ENCODE results near the gene INF2.

Gene INF2

GRCh38 chr14:104768437-104769323 is 79.3 kb downstream of the INF2 start:
- no peak overlapping the region for H3K4me3 ChIP-seq (ENCODE audit: low read depth, low read length)

DNA sequence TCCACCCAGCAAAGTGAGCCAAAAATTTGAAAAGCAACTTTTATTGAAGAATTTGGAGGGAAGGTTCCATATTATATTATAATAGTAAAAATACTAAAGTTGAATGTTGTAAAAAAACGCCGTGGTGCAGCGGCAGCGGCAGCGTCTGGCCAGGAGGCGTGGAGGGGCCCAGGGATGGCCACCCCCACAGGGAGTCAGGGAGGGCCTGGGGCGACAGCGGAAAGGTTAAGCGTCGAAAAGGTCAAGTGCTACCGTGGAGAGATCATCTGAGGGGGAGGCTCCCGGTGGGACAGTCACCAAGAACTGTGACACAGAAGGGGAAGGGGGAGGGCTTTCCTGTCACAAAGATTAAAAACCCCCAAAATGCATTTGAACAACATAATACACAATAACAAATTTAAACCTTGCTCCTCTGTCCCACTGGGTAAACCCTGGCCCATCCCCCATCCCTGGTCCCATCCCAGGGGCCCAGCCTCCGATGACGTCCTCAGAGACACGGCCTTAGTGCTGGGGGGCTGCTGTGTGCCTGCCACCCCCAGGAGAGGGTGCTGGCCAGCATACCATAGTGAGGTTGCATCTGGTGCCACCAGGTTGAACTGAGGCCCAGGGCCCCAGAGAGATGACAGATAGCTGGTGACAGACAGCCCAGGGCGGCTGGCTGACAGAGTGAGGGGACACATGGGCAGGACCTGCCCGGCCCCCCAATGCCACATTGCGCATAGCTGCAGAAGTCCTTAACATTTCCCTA is 80.1 kb downstream of the INF2 start:
- H3K4me3 ChIP-seq (ENCODE audit: low read depth, low read length): no peak overlapping the region

- no peak overlapping the region for H3K4me3 ChIP-seq (ENCODE audit: low read depth, low read length)
These were observed 80.7 kb downstream of the INF2 start for GRCh38 chr14:104770072-104770579.

- no peak overlapping the region for H3K4me3 ChIP-seq (ENCODE audit: low read depth, low read length)
These were observed 81.4 kb downstream of the INF2 start for GRCh38 chr14:104770851-104771272.

DNA sequence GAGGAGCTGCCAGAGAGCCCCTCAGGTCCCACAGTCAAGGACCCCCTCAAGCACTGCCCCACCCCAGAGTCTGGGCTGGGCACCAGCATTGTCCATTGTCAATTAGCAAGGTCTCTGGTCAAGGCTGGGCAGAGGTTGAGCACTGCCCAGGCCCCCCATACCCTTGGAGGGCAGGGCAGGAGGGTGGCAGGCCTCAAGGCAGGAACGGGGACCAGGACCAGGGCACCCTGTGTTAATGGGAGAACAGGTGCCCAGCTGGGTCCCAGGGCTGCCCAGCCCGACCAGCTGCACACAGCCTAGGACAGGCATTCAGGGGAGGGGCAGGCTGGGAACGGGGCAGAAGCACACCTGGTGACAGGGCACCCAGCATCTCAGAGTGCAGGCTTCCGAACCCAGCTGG is 82.0 kb downstream of the INF2 start:
- H3K4me3 ChIP-seq (ENCODE audit: low read depth, low read length): no peak overlapping the region
